Neural cell (in vitro differentiated cells): Measurements from ENCODE around the gene SMG9. TPM values are rescaled to one million over a fixed set of nuclear protein-coding genes. Genes with fewer than 3 reads are reported as not detected.

Experiments used
- H2AFZ ChIP-seq: fragments of 200-600, 300-800 bp; sonication (generic), shearing (Covaris generic); 2 replicates; pipeline ENCODE4 v1.6.0; 2014; ENCODE audit warnings: low read depth, mild to moderate bottlenecking, antibody characterized with exemption, low read length, moderate library complexity
- H3F3A ChIP-seq: fragments of 200-600 bp; shearing (Covaris generic); 2 replicates; pipeline ENCODE4 v1.6.1; 2016; ENCODE audit warnings: mild to moderate bottlenecking, moderate library complexity, mixed read lengths, antibody characterized with exemption, low read length; ENCODE audit not compliant: insufficient read depth, poor library complexity, severe bottlenecking
- H3K27ac ChIP-seq: fragments of 200-600, 300-800 bp; sonication (generic), shearing (Covaris generic); 2 replicates; pipeline ENCODE4 v1.5.1; 2014; ENCODE audit warnings: mild to moderate bottlenecking, low read length, moderate library complexity
- H3K27me3 ChIP-seq: fragments of 300-800, 200-600 bp; sonication (generic), shearing (Covaris generic); 2 replicates; pipeline ENCODE4 v1.6.0; 2014; ENCODE audit warnings: mild to moderate bottlenecking, low read depth, low read length, moderate library complexity; ENCODE audit not compliant: insufficient read depth
- H3K36me3 ChIP-seq: fragments of 300-800, 200-600 bp; sonication (generic), shearing (Covaris generic); 2 replicates; pipeline ENCODE4 v1.5.1; 2014; ENCODE audit warnings: mild to moderate bottlenecking, antibody characterized with exemption, low read length, moderate library complexity; ENCODE audit not compliant: insufficient read depth
- H3K4me2 ChIP-seq: fragments of 300-800, 200-600 bp; sonication (generic), shearing (Covaris generic); 2 replicates; pipeline ENCODE4 v1.6.0; 2014; ENCODE audit warnings: mild to moderate bottlenecking, low read length
- H3K4me3 ChIP-seq: fragments of 300-800, 200-600 bp; sonication (generic), shearing (Covaris generic); 2 replicates; pipeline ENCODE4 v1.5.1; 2014; ENCODE audit warnings: mild to moderate bottlenecking, low read length, moderate library complexity
- H3K79me2 ChIP-seq: fragments of 200-600 bp; shearing (Covaris generic); replicated peaks from 2 replicates; pipeline ENCODE4 v1.6.0; 2014; ENCODE audit warnings: mild to moderate bottlenecking, low read length, moderate library complexity; ENCODE audit not compliant: insufficient read depth
- H3K9ac ChIP-seq: fragments of 300-800, 200-600 bp; sonication (generic), shearing (Covaris generic); 2 replicates; pipeline ENCODE4 v1.6.1; 2016; ENCODE audit warnings: mild to moderate bottlenecking, low read length, mixed read lengths
- H3K9me2 ChIP-seq: fragments of 200-600 bp; shearing (Covaris generic); 2 replicates; pipeline ENCODE4 v1.6.1; 2016; ENCODE audit warnings: mild to moderate bottlenecking, low read length, mixed read lengths; ENCODE audit not compliant: insufficient read depth
- H3K9me3 ChIP-seq: fragments of 200-600, 300-800 bp; sonication (generic), shearing (Covaris generic); 2 replicates; pipeline ENCODE4 v1.6.1; 2016; ENCODE audit warnings: mild to moderate bottlenecking, mixed run types, low read length, moderate library complexity, mixed read lengths
- H4K20me1 ChIP-seq: fragments of 200-600 bp; shearing (Covaris generic); 2 replicates; pipeline ENCODE4 v1.6.1; 2016; ENCODE audit warnings: mild to moderate bottlenecking, mixed run types; ENCODE audit not compliant: insufficient read depth
- CTCF ChIP-seq: fragments of 450-650 bp; IDR thresholded peaks from 2 replicates; pipeline ENCODE4 v1.5.1; 2014; ENCODE audit warnings: antibody characterized with exemption, mild to moderate bottlenecking, moderate library complexity; ENCODE audit not compliant: poor library complexity, severe bottlenecking
- EP300 ChIP-seq: fragments of 450-650 bp; conservative IDR thresholded peaks from 2 replicates; pipeline ENCODE4 v1.6.1; 2014; ENCODE audit warnings: antibody characterized with exemption, mild to moderate bottlenecking, moderate library complexity; ENCODE audit not compliant: poor library complexity, severe bottlenecking
- EZH2 ChIP-seq: fragments of 200-600, 300-800 bp; shearing (Covaris generic), sonication (generic); IDR thresholded peaks from 2 replicates; pipeline ENCODE4 v1.6.1; 2014; ENCODE audit warnings: antibody characterized with exemption, low read length, borderline replicate concordance, mild to moderate bottlenecking; ENCODE audit not compliant: insufficient read depth, poor library complexity, severe bottlenecking
- MXI1 ChIP-seq: fragments of 450-650 bp; conservative IDR thresholded peaks from 2 replicates; pipeline ENCODE4 v1.6.1; 2014; ENCODE audit warnings: antibody characterized with exemption, mild to moderate bottlenecking; ENCODE audit not compliant: poor library complexity, severe bottlenecking
- POLR2AphosphoS5 ChIP-seq: IDR thresholded peaks from 2 replicates; pipeline ENCODE4 v1.6.1; 2012
- RAD21 ChIP-seq: fragments of 450-650 bp; conservative IDR thresholded peaks from 2 replicates; pipeline ENCODE4 v1.6.1; 2014; ENCODE audit warnings: antibody characterized with exemption, mild to moderate bottlenecking, moderate library complexity
- REST ChIP-seq: IDR thresholded peaks from 2 replicates; pipeline ENCODE4 v1.6.1; 2012; ENCODE audit warnings: borderline replicate concordance
- SMC3 ChIP-seq: fragments of 450-650 bp; conservative IDR thresholded peaks from 2 replicates; pipeline ENCODE4 v1.6.1; 2014; ENCODE audit warnings: antibody characterized with exemption, mild to moderate bottlenecking, moderate library complexity; ENCODE audit not compliant: poor library complexity
- TAF1 ChIP-seq: IDR thresholded peaks from 2 replicates; pipeline ENCODE4 v1.6.1; 2012; ENCODE audit warnings: low read depth
- polyA plus RNA-seq: library from polyadenylated mRNA; depleted of rRNA; stranded (reverse); fragments of >200 nt; gene quantifications from 2 replicates; pipeline ENCODE4 v1.2.3, GENCODE V29; 2014

SMG9 gene
- polyA plus RNA-seq, 1 donor from 2014 or later: 33.0 TPM

DNA sequence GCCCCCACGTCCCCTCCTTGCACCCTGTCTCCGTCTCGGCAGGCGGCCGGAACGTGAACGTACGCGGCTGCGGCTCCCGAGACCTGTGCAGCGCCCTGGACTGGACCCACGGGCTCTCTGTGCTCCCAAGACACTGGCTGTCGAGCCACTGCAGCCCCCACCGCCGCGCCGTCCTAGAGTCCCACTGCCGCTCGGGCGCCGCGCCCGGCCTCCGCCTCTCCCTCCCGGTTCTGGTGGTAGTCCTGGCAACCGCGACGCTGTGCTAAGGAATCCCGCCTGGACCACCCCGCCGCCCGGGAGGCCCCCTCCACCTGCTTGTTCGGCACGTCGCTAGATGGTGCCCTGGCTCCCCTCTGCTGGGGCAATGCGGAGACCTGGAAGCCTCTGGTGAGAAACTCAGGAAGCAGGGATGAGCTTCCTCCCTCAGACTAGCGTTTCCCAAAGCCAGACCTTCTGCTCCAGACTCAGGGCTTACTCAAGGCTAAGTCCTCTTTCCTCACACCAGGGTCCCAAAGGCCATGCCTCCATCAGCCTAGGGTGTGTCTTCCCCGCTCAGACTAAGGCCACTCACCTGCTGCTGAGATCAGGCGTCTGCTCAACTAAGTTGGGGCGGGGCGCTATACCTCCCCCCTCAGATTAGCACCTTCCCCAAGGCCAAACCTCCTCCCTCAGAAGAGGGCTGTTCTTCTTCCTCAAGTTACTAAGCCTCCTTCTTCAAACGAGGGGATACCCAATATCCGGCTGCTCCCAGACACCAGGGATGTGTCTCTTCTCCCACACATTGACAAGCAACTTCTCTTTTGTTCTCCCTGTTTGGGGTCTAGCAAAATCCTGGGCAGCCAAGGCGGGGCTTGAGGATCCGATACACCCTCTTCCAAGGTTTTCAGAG lies 55.0 kb downstream of the SMG9 start:
- Histone ChIP-seq H3K9ac (no peak overlapping the region), H3K9me3 (no peaks in the 10 kb centered on the region), H3K79me2 (no peaks in the 10 kb centered on the region), H3F3A (no peaks in the 10 kb centered on the region), H3K9me2 (no peaks in the 10 kb centered on the region), H3K27me3 (no peaks in the 10 kb centered on the region), H3K4me3 (peak overlapping the region; percentile 41), H3K36me3 (no peaks in the 10 kb centered on the region), H3K4me2 (no peak overlapping the region), H4K20me1 (no peaks in the 10 kb centered on the region), H3K27ac (no peak overlapping the region), H2AFZ (no peak overlapping the region)
- TF ChIP-seq REST: no peak
- TF ChIP-seq SMC3: no peak
- TF ChIP-seq TAF1: no peak
- no peak for TF ChIP-seq EZH2
- TF ChIP-seq MXI1: no peak
- no peak for TF ChIP-seq POLR2AphosphoS5
- no peak for TF ChIP-seq CTCF
- TF ChIP-seq EP300: no peak
- TF ChIP-seq RAD21: no peak

- no peak overlapping the region for H2AFZ ChIP-seq
Measured at GRCh38 chr19:43697295-43697694, 57.5 kb downstream of the SMG9 start.

More at GRCh38 chr19:43697295-43697694, 57.5 kb downstream of the SMG9 start:
- no peaks in the 10 kb centered on the region for H4K20me1 ChIP-seq
- H3K79me2 ChIP-seq: no peaks in the 10 kb centered on the region
- TF ChIP-seq RAD21 (no peak), CTCF (no peak), EP300 (no peak), SMC3 (no peak), EZH2 (no peak), REST (no peak), POLR2AphosphoS5 (no peak), MXI1 (no peak), TAF1 (no peak)
- H3K27me3 ChIP-seq: no peaks in the 10 kb centered on the region
- H3K9me3 ChIP-seq: no peaks in the 10 kb centered on the region
- no peak overlapping the region for H3K9ac ChIP-seq
- H3K4me2 ChIP-seq: no peak overlapping the region
- no peaks in the 10 kb centered on the region for H3K9me2 ChIP-seq
- H3F3A ChIP-seq: no peaks in the 10 kb centered on the region
- H3K36me3 ChIP-seq: no peaks in the 10 kb centered on the region
- no peak overlapping the region for H3K27ac ChIP-seq
- H3K4me3 ChIP-seq: no peak overlapping the region
